ENCODE data around the gene XCL1. TPM values are rescaled to one million over a fixed set of nuclear protein-coding genes. Genes with fewer than 3 reads are reported as not detected.

Gene XCL1
- polyA plus RNA-seq, 1 donor from 2014 or later: 2.3 TPM

- no peaks in the 10 kb centered on the region for H3K9me2 ChIP-seq (ENCODE audit: insufficient read depth, low read length)
- no peak overlapping the region for H3K27ac ChIP-seq (ENCODE audit: low read length)
- no peak overlapping the region for H3K4me2 ChIP-seq (ENCODE audit: low read length)
- no peaks in the 10 kb centered on the region for H3F3A ChIP-seq (ENCODE audit: insufficient read depth, low read length, poor library complexity, severe bottlenecking)
- no peak overlapping the region for H2AFZ ChIP-seq (ENCODE audit: low read depth, low read length)
- no peak overlapping the region for H3K9ac ChIP-seq (ENCODE audit: low read length)
- no peaks in the 10 kb centered on the region for H3K27me3 ChIP-seq (ENCODE audit: insufficient read depth, low read depth, low read length)
- no peak for TF ChIP-seq POLR2AphosphoS5 (IDR thresholded peaks at IDR 0.05)
- no peak for TF ChIP-seq RAD21 (conservative IDR thresholded peaks at IDR 0.05)
- no peak for TF ChIP-seq CTCF (IDR thresholded peaks at IDR 0.05; ENCODE audit: poor library complexity, severe bottlenecking)
- TF ChIP-seq EP300 (conservative IDR thresholded peaks at IDR 0.05; ENCODE audit: poor library complexity, severe bottlenecking): no peak
- no peak for TF ChIP-seq TAF1 (IDR thresholded peaks at IDR 0.05; ENCODE audit: low read depth)
- no peak for TF ChIP-seq SMC3 (conservative IDR thresholded peaks at IDR 0.05; ENCODE audit: poor library complexity)
- TF ChIP-seq MXI1 (conservative IDR thresholded peaks at IDR 0.05; ENCODE audit: poor library complexity, severe bottlenecking): no peak
- H3K36me3 ChIP-seq (ENCODE audit: insufficient read depth, low read length): no peaks in the 10 kb centered on the region
- no peaks in the 10 kb centered on the region for H3K79me2 ChIP-seq (replicated peaks; ENCODE audit: insufficient read depth, low read length)
- H4K20me1 ChIP-seq (ENCODE audit: insufficient read depth): no peaks in the 10 kb centered on the region
- H3K4me3 ChIP-seq (ENCODE audit: low read length): no peak overlapping the region
- no peaks in the 10 kb centered on the region for H3K9me3 ChIP-seq (ENCODE audit: low read length)
Measured at GRCh38 chr1:168598892-168599291, 22.5 kb downstream of the XCL1 start.

GRCh38 chr1:168599641-168600040, 23.2 kb downstream of the XCL1 start:
- no peak overlapping the region for H3K4me3 ChIP-seq (ENCODE audit: low read length)
- H3K9ac ChIP-seq (ENCODE audit: low read length): no peak overlapping the region
- H3K4me2 ChIP-seq (ENCODE audit: low read length): no peak overlapping the region
- H2AFZ ChIP-seq (ENCODE audit: low read depth, low read length): no peak overlapping the region
- H3K9me2 ChIP-seq (ENCODE audit: insufficient read depth, low read length): no peaks in the 10 kb centered on the region
- no peaks in the 10 kb centered on the region for H3K36me3 ChIP-seq (ENCODE audit: insufficient read depth, low read length)
- H4K20me1 ChIP-seq (ENCODE audit: insufficient read depth): no peaks in the 10 kb centered on the region
- H3K27me3 ChIP-seq (ENCODE audit: insufficient read depth, low read depth, low read length): no peaks in the 10 kb centered on the region
- no peak for TF ChIP-seq CTCF (IDR thresholded peaks at IDR 0.05; ENCODE audit: poor library complexity, severe bottlenecking)
- no peak for TF ChIP-seq SMC3 (conservative IDR thresholded peaks at IDR 0.05; ENCODE audit: poor library complexity)
- TF ChIP-seq POLR2AphosphoS5 (IDR thresholded peaks at IDR 0.05): no peak
- TF ChIP-seq EZH2 (IDR thresholded peaks at IDR 0.05; ENCODE audit: borderline replicate concordance, insufficient read depth, low read length, poor library complexity, severe bottlenecking): no peak
- TF ChIP-seq EP300 (conservative IDR thresholded peaks at IDR 0.05; ENCODE audit: poor library complexity, severe bottlenecking): no peak
- TF ChIP-seq REST (IDR thresholded peaks at IDR 0.05; ENCODE audit: borderline replicate concordance): no peak
- no peak for TF ChIP-seq RAD21 (conservative IDR thresholded peaks at IDR 0.05)
- no peak for TF ChIP-seq MXI1 (conservative IDR thresholded peaks at IDR 0.05; ENCODE audit: poor library complexity, severe bottlenecking)
- no peak for TF ChIP-seq TAF1 (IDR thresholded peaks at IDR 0.05; ENCODE audit: low read depth)
- H3K9me3 ChIP-seq (ENCODE audit: low read length): no peaks in the 10 kb centered on the region
- no peak overlapping the region for H3K27ac ChIP-seq (ENCODE audit: low read length)
- H3K79me2 ChIP-seq (replicated peaks; ENCODE audit: insufficient read depth, low read length): no peaks in the 10 kb centered on the region
- no peaks in the 10 kb centered on the region for H3F3A ChIP-seq (ENCODE audit: insufficient read depth, low read length, poor library complexity, severe bottlenecking)

Measured in neural cell (in vitro differentiated cells).